Osteocyte (in vitro differentiated cells): ENCODE measurements around the gene EAPP. TPM values are rescaled to one million over a fixed set of nuclear protein-coding genes. Genes with fewer than 3 reads are reported as not detected.
"Not testable (repeated sequence)": the region's sequence is repeated elsewhere in the genome, so short reads cannot be mapped to it uniquely, and the experiment has no call there.

Source experiments
- DNase-seq: peaks from one replicate; pipeline ENCODE4 v3.0.0; 2021; ENCODE audit warnings: mixed read lengths; ENCODE audit not compliant: unreplicated experiment; ENCODE audit errors: extremely low spot score
- H3K27ac Mint-ChIP-seq: one replicate; pipeline ENCODE4 v1.8.0; 2021; ENCODE audit warnings: mild to moderate bottlenecking, mixed read lengths; ENCODE audit not compliant: unreplicated experiment
- H3K27me3 Mint-ChIP-seq: one replicate; pipeline ENCODE4 v1.8.0; 2021; ENCODE audit warnings: mixed read lengths; ENCODE audit not compliant: unreplicated experiment
- H3K36me3 Mint-ChIP-seq: one replicate; pipeline ENCODE4 v1.8.0; 2021; ENCODE audit warnings: mixed read lengths; ENCODE audit not compliant: unreplicated experiment
- H3K4me1 Mint-ChIP-seq: one replicate; pipeline ENCODE4 v1.8.0; 2021; ENCODE audit warnings: mixed read lengths; ENCODE audit not compliant: unreplicated experiment
- H3K4me3 Mint-ChIP-seq: one replicate; pipeline ENCODE4 v1.8.0; 2021; ENCODE audit warnings: mild to moderate bottlenecking, moderate library complexity, mixed read lengths; ENCODE audit not compliant: unreplicated experiment
- H3K9me3 Mint-ChIP-seq: one replicate; pipeline ENCODE4 v1.8.0; 2021; ENCODE audit warnings: mixed read lengths; ENCODE audit not compliant: unreplicated experiment
- CTCF ChIP-seq: fragments of 200-600 bp; sonication (generic); IDR thresholded peaks from 2 replicates; pipeline ENCODE4 v1.5.0; 2021; ENCODE audit warnings: antibody characterized with exemption, mild to moderate bottlenecking, moderate library complexity
- total RNA-seq: library from RNA; stranded (reverse); gene quantifications from 2 replicates; pipeline ENCODE4 v1.2.1, GENCODE V29; 2021

The EAPP gene
- total RNA-seq, 1 donor from 2014 or later, result 42.0 TPM

GRCh38 chr14:34522496-34522895, 17.0 kb downstream of the EAPP start:
- Mint-ChIP-seq H3K9me3 (no peaks in the 10 kb centered on the region), H3K4me1 (no peaks in the 10 kb centered on the region), H3K27ac (no peak overlapping the region), H3K4me3 (no peak overlapping the region), H3K36me3 (peaks cover 55% of the 10 kb centered on the region), H3K27me3 (no peaks in the 10 kb centered on the region)
- no peak for DNase-seq
- TF ChIP-seq CTCF, result no peak

GRCh38 chr14:34521071-34521470, 18.4 kb downstream of the EAPP start:
- H3K36me3 Mint-ChIP-seq, result peaks cover 58% of the 10 kb centered on the region
- H3K27ac Mint-ChIP-seq, H3K9me3 Mint-ChIP-seq, H3K4me3 Mint-ChIP-seq, H3K27me3 Mint-ChIP-seq, H3K4me1 Mint-ChIP-seq, DNase-seq: not testable (repeated sequence)

GRCh38 chr14:34520304-34520970, 19.1 kb downstream of the EAPP start:
- not testable (repeated sequence) for DNase-seq, H3K27ac Mint-ChIP-seq, H3K27me3 Mint-ChIP-seq, H3K4me3 Mint-ChIP-seq, H3K4me1 Mint-ChIP-seq, H3K9me3 Mint-ChIP-seq
- H3K36me3 Mint-ChIP-seq, result peaks cover 61% of the 10 kb centered on the region

GRCh38 chr14:34507884-34508283, 31.6 kb downstream of the EAPP start:
- DNase-seq, result no peak
- no peak overlapping the region for H3K27ac Mint-ChIP-seq
- peaks cover 6% of the 10 kb centered on the region for H3K4me1 Mint-ChIP-seq
- TF ChIP-seq CTCF, result no peak
- H3K9me3 Mint-ChIP-seq, result no peaks in the 10 kb centered on the region
- H3K36me3 Mint-ChIP-seq, result no peaks in the 10 kb centered on the region
- H3K27me3 Mint-ChIP-seq, result no peaks in the 10 kb centered on the region
- no peak overlapping the region for H3K4me3 Mint-ChIP-seq

GRCh38 chr14:34507459-34507858, 32.0 kb downstream of the EAPP start:
- no peak for DNase-seq
- Mint-ChIP-seq H3K27ac (no peak overlapping the region), H3K4me1 (peaks cover 11% of the 10 kb centered on the region), H3K9me3 (no peaks in the 10 kb centered on the region), H3K36me3 (no peaks in the 10 kb centered on the region), H3K4me3 (no peak overlapping the region), H3K27me3 (no peaks in the 10 kb centered on the region)
- no peak for TF ChIP-seq CTCF

- not testable (repeated sequence) for DNase-seq, H3K27me3 Mint-ChIP-seq, H3K27ac Mint-ChIP-seq, H3K4me3 Mint-ChIP-seq, H3K36me3 Mint-ChIP-seq, H3K9me3 Mint-ChIP-seq
- H3K4me1 Mint-ChIP-seq, result peaks cover 28% of the 10 kb centered on the region
Measured at GRCh38 chr14:34505124-34505491, 34.4 kb downstream of the EAPP start.

- not testable (repeated sequence) for H3K9me3 Mint-ChIP-seq, DNase-seq, H3K4me3 Mint-ChIP-seq, H3K36me3 Mint-ChIP-seq, H3K27me3 Mint-ChIP-seq, H3K27ac Mint-ChIP-seq
- peaks cover 28% of the 10 kb centered on the region for H3K4me1 Mint-ChIP-seq
Measured at GRCh38 chr14:34504027-34504426, 35.5 kb downstream of the EAPP start.
